ENCODE results near the gene RFC2.

- TF ChIP-seq CTCF (conservative IDR thresholded peaks at IDR 0.05 in 1 of 2, IDR thresholded peaks at IDR 0.05 in 1 of 2; ENCODE audit: low read depth in 1 of 2, low read length in 2 of 2) (no peak), EZH2 (IDR thresholded peaks at IDR 0.05; ENCODE audit: low read length, missing control alignments) (no peak)
Measured at GRCh38 chr7:74240482-74240881, 13.7 kb downstream of the RFC2 start.
